Lung (tissue), 12 donors: ENCODE data around the gene CHRD. TPM values are rescaled to one million over a fixed set of nuclear protein-coding genes. Genes with fewer than 3 reads are reported as not detected.

Source experiments
- ATAC-seq: fragments of 200-7000 bp; cut with Tn5 transposase; one replicate; pipeline ENCODE4 v1.9.1; 2020; ENCODE audit warnings: moderate number of reproducible peaks; ENCODE audit not compliant: insufficient read depth, low FRiP score
- DNase-seq, 3 donors: peaks; one replicate each; pipeline ENCODE4 v3.0.0-alpha.2; 2013 to 2017
- H3K27ac ChIP-seq, 2 donors: one replicate each; pipeline ENCODE4 v1.5.1; 2013; ENCODE audit warnings: mild to moderate bottlenecking in 2 of 2, moderate library complexity in 2 of 2, control low read depth in 1 of 2, inconsistent platforms in 1 of 2, low read depth in 1 of 2, low read length in 1 of 2
- H3K27me3 ChIP-seq, 3 donors: one replicate each; pipeline ENCODE4 v1.5.1; 2013; ENCODE audit warnings: low read length in 2 of 3; ENCODE audit not compliant: control insufficient read depth in 3 of 3, insufficient read depth in 3 of 3
- H3K36me3 ChIP-seq, 4 donors: one replicate each; pipeline ENCODE4 v1.5.1; 2013; ENCODE audit warnings: low read length in 4 of 4, mild to moderate bottlenecking in 1 of 4, moderate library complexity in 1 of 4; ENCODE audit not compliant: control insufficient read depth in 4 of 4, insufficient read depth in 4 of 4
- H3K4me1 ChIP-seq, 5 donors: one replicate each; pipeline ENCODE4 v1.5.1; 2013; ENCODE audit warnings: low read length in 5 of 5, mild to moderate bottlenecking in 2 of 5, moderate library complexity in 1 of 5; ENCODE audit not compliant: control insufficient read depth in 5 of 5, insufficient read depth in 5 of 5
- H3K4me3 ChIP-seq: one replicate; pipeline ENCODE4 v1.5.1; 2013; ENCODE audit warnings: mild to moderate bottlenecking, control low read depth, moderate library complexity
- H3K9ac ChIP-seq, 2 donors: one replicate each; pipeline ENCODE4 v1.5.1; 2013; ENCODE audit warnings: low read length in 2 of 2, control low read depth in 1 of 2; ENCODE audit not compliant: insufficient read depth in 1 of 2
- H3K9me3 ChIP-seq, 4 donors: one replicate each; pipeline ENCODE4 v1.5.1; 2013; ENCODE audit warnings: low read length in 3 of 4, mild to moderate bottlenecking in 1 of 4, moderate library complexity in 1 of 4; ENCODE audit not compliant: control insufficient read depth in 4 of 4, insufficient read depth in 3 of 4
- WGBS, 2 donors: extraction: QIAGEN DNeasy Blood & Tissue Kit; methylation state at CpG; one replicate each; pipeline ENCODE4 v1.1.7; 2013; 5-methylcytosine and 5-hydroxymethylcytosine counted together
- polyA plus RNA-seq, 2 donors: library from polyadenylated mRNA; stranded (reverse); fragments of 200-250 nt; gene quantifications; one replicate each; pipeline ENCODE4 v1.2.1, GENCODE V29; 2013
- total RNA-seq, 2 donors: library from RNA; depleted of rRNA in 1 of 2; stranded (reverse); fragments of >200 nt in 1 of 2; gene quantifications; one replicate each; pipeline ENCODE4 v1.2.1, GENCODE V29; 2014 to 2021
- TF ChIP-seq, protein P1 (sequence below): IDR thresholded peaks from 2 replicates; pipeline ENCODE4 v1.5.1; 2012; ENCODE audit warnings: mild to moderate bottlenecking; ENCODE audit errors: control extremely low read depth, extremely low read depth
- donor health status: control.
- donor health status: control.
- donor health status: Bipolar disorder and iron deficiency.
- donor health status: healthy.
- donor health status: DM: yes; HTN: yes; CAD: no.

Gene CHRD
- total and polyA plus RNA-seq, 4 donors, result 4.2 to 16.7 (median 5.8) TPM

- 81 to 83% methylated on average over 8 of the region's 8 CpGs for WGBS, 2 donors
- DNase-seq, result no peak
- H3K27me3 ChIP-seq, result peaks cover 0 to 3% (median 0%) of the 10 kb centered on the region in 3 donors
- no peak overlapping the region for H3K4me3 ChIP-seq
- H3K27ac ChIP-seq, result no peak overlapping the region
- H3K9ac ChIP-seq, result no peak overlapping the region
- TF ChIP-seq, protein P1, sequence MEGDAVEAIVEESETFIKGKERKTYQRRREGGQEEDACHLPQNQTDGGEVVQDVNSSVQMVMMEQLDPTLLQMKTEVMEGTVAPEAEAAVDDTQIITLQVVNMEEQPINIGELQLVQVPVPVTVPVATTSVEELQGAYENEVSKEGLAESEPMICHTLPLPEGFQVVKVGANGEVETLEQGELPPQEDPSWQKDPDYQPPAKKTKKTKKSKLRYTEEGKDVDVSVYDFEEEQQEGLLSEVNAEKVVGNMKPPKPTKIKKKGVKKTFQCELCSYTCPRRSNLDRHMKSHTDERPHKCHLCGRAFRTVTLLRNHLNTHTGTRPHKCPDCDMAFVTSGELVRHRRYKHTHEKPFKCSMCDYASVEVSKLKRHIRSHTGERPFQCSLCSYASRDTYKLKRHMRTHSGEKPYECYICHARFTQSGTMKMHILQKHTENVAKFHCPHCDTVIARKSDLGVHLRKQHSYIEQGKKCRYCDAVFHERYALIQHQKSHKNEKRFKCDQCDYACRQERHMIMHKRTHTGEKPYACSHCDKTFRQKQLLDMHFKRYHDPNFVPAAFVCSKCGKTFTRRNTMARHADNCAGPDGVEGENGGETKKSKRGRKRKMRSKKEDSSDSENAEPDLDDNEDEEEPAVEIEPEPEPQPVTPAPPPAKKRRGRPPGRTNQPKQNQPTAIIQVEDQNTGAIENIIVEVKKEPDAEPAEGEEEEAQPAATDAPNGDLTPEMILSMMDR, result no peak
- no peaks in the 10 kb centered on the region for H3K36me3 ChIP-seq
- ATAC-seq, result no peak
- H3K9me3 ChIP-seq, result peaks cover 0 to 4% (median 0%) of the 10 kb centered on the region in 4 donors
- no peaks in the 10 kb centered on the region for H3K4me1 ChIP-seq
These were observed 9.0 kb downstream of the CHRD start for GRCh38 chr3:184388936-184389230.

GRCh38 chr3:184389384-184389783, 9.5 kb downstream of the CHRD start:
- H3K36me3 ChIP-seq, result no peaks in the 10 kb centered on the region
- TF ChIP-seq, protein P1, result no peak
- no peak overlapping the region for H3K9ac ChIP-seq
- ATAC-seq (no peak), DNase-seq (no peak)
- peaks cover 0 to 3% (median 0%) of the 10 kb centered on the region in 3 donors for H3K27me3 ChIP-seq
- peaks cover 0 to 4% (median 0%) of the 10 kb centered on the region in 4 donors for H3K9me3 ChIP-seq
- no peak overlapping the region for H3K4me3 ChIP-seq
- no peak overlapping the region for H3K27ac ChIP-seq
- no peaks in the 10 kb centered on the region for H3K4me1 ChIP-seq
- 50 to 62% methylated on average over 5 of the region's 5 CpGs for WGBS, 2 donors

GRCh38 chr3:184389935-184390528, 10.2 kb downstream of the CHRD start:
- TF ChIP-seq, protein P1, result no peak
- ATAC-seq (no peak), DNase-seq (no peak)
- no peak overlapping the region for H3K27ac ChIP-seq
- peaks cover 0 to 3% (median 0%) of the 10 kb centered on the region in 3 donors for H3K27me3 ChIP-seq
- 82 to 87% methylated on average over 4 to 5 of the region's 5 CpGs for WGBS, 2 donors
- H3K9ac ChIP-seq, result no peak overlapping the region
- no peaks in the 10 kb centered on the region for H3K4me1 ChIP-seq
- H3K36me3 ChIP-seq, result no peaks in the 10 kb centered on the region
- H3K9me3 ChIP-seq, result peaks cover 0 to 4% (median 0%) of the 10 kb centered on the region in 4 donors
- no peak overlapping the region for H3K4me3 ChIP-seq

DNA sequence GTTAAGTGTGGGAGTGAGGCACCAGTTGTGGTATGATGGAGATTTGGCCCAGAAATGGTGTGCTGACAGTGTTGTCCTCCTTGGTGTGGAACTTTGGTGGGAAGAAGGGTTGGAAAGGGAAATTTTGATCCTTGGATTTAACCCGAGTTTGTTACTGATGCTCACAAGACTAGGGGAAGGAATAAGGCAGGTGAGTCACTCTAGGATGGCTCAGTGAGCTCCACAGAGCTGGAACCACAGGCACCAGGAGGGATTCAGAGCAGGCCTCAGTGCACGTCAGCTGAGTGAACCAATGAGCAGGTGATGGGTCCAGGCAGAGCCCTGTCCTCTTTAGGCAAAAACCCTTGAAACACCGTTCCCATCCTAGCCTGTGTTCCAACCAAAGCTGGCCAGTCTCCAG, 11.4 kb downstream of the CHRD start:
- H3K27ac ChIP-seq, result no peak overlapping the region
- no peaks in the 10 kb centered on the region for H3K4me1 ChIP-seq
- H3K36me3 ChIP-seq, result no peaks in the 10 kb centered on the region
- WGBS, 2 donors, result 85 to 97% methylated on average over 3 of the region's 3 CpGs
- no peak for ATAC-seq
- TF ChIP-seq, protein P1, result no peak
- no peak overlapping the region for H3K9ac ChIP-seq
- no peak for DNase-seq
- peaks cover 0 to 4% (median 0%) of the 10 kb centered on the region in 4 donors for H3K9me3 ChIP-seq
- peaks cover 0 to 2% (median 0%) of the 10 kb centered on the region in 3 donors for H3K27me3 ChIP-seq
- H3K4me3 ChIP-seq, result no peak overlapping the region
